Naive thymus-derived CD4-positive, alpha-beta T cell (primary cell): ENCODE measurements around the gene CSNK1A1. TPM values are rescaled to one million over a fixed set of nuclear protein-coding genes. Genes with fewer than 3 reads are reported as not detected.
A peak's percentile ranks its signal among the peaks of the same experiment; 100 is the strongest.
"Not testable (repeated sequence)": the region's sequence is repeated elsewhere in the genome, so short reads cannot be mapped to it uniquely, and the experiment has no call there.

Experiments
- ATAC-seq: fragments of 150-1000 bp; cut with Tn5 transposase; 2 replicates; pipeline ENCODE4 v1.10.0; 2021; ENCODE audit warnings: mild to moderate bottlenecking, moderate library complexity
- CTCF ChIA-PET: fragments of 350-600 bp; sonication (Branson Sonifier 250); formaldehyde crosslinking; loops from one replicate; lab custom pipeline; 2021; ENCODE audit warnings: antibody characterized with exemption; lab: Charles Lee
- POLR2A ChIA-PET: fragments of 350-600 bp; sonication (Branson Sonifier 250); formaldehyde crosslinking; loops from one replicate; lab custom pipeline; 2021; ENCODE audit warnings: antibody characterized with exemption, inconsistent platforms; lab: Charles Lee
- DNase-seq, 9 donors: peaks; one replicate each; pipeline versions ENCODE4 v3.0.0 to v3.0.0-alpha.2; 2020 to 2022; ENCODE audit warnings: mixed read lengths in 1 of 9
- H3K27ac ChIP-seq: one replicate; pipeline ENCODE4 v1.7.0; 2013; ENCODE audit warnings: mild to moderate bottlenecking, low read depth, low read length, moderate library complexity
- H3K27me3 ChIP-seq, 2 donors: one replicate each; pipeline ENCODE4 v1.7.0; 2013; ENCODE audit warnings: low read length in 2 of 2, mild to moderate bottlenecking in 2 of 2, moderate library complexity in 2 of 2; ENCODE audit not compliant: control insufficient read depth in 2 of 2, insufficient read depth in 2 of 2
- H3K36me3 ChIP-seq, 3 experiments: 1 replicate in 2 of 3; 2 replicates in 1 of 3; pipeline ENCODE4 v1.7.0; 2013; ENCODE audit warnings: low read length in 3 of 3, mild to moderate bottlenecking in 3 of 3, moderate library complexity in 1 of 3; ENCODE audit not compliant: insufficient read depth in 3 of 3, control insufficient read depth in 2 of 3
- H3K4me1 ChIP-seq, 2 donors: one replicate each; pipeline ENCODE4 v1.7.0; 2013; ENCODE audit warnings: low read length in 2 of 2, mild to moderate bottlenecking in 2 of 2, moderate library complexity in 1 of 2; ENCODE audit not compliant: control insufficient read depth in 2 of 2, insufficient read depth in 2 of 2
- H3K4me3 ChIP-seq: 2 replicates; pipeline ENCODE4 v1.7.0; 2013; ENCODE audit warnings: mild to moderate bottlenecking, low read length
- H3K9me3 ChIP-seq, 3 experiments: 1 replicate in 2 of 3; 2 replicates in 1 of 3; pipeline ENCODE4 v1.7.0; 2013; ENCODE audit warnings: low read length in 3 of 3; ENCODE audit not compliant: control insufficient read depth in 2 of 3
- H3K27ac Mint-ChIP-seq, 9 donors: one replicate each; pipeline ENCODE4 v1.8.0; 2020 to 2022; ENCODE audit warnings: mixed read lengths in 9 of 9, mild to moderate bottlenecking in 8 of 9, moderate library complexity in 5 of 9, inconsistent platforms in 2 of 9
- H3K27me3 Mint-ChIP-seq, 5 donors: one replicate each; pipeline ENCODE4 v1.8.0; 2021 to 2022; ENCODE audit warnings: mixed read lengths in 5 of 5, mild to moderate bottlenecking in 1 of 5
- H3K36me3 Mint-ChIP-seq, 5 donors: one replicate each; pipeline ENCODE4 v1.8.0; 2020 to 2022; ENCODE audit warnings: mixed read lengths in 5 of 5, mild to moderate bottlenecking in 3 of 5, inconsistent platforms in 1 of 5
- H3K4me1 Mint-ChIP-seq, 7 donors: one replicate each; pipeline ENCODE4 v1.8.0; 2020 to 2022; ENCODE audit warnings: mixed read lengths in 7 of 7, mild to moderate bottlenecking in 3 of 7, inconsistent platforms in 1 of 7
- H3K4me3 Mint-ChIP-seq, 10 donors: one replicate each; pipeline ENCODE4 v1.8.0; 2020 to 2022; ENCODE audit warnings: mild to moderate bottlenecking in 10 of 10, mixed read lengths in 10 of 10, moderate library complexity in 6 of 10, inconsistent platforms in 2 of 10
- H3K9me3 Mint-ChIP-seq, 11 donors: one replicate each; pipeline ENCODE4 v1.8.0; 2020 to 2022; ENCODE audit warnings: mixed read lengths in 11 of 11, mild to moderate bottlenecking in 4 of 11, inconsistent platforms in 1 of 11, moderate library complexity in 1 of 11
- intact Hi-C, 2 donors: fragments of 100-400 bp; cut with micrococcal nuclease; formaldehyde crosslinking; loops; one replicate each; pipeline ENCODE4 v1.15.1; 2023
- polyA plus RNA-seq, 2 donors: library from polyadenylated mRNA; unstranded; fragments of 300-500 nt; fragmentation: Illumina TruSeq; gene quantifications; one replicate each; pipeline ENCODE4 v1.2.3, GENCODE V29; 2021
- total RNA-seq, 6 experiments: library from RNA in 5 of 6; stranded (reverse) in 5 of 6; gene quantifications; 1 replicate in 5 of 6; 2 replicates in 1 of 6; pipeline ENCODE4 v1.2.3 and lab custom pipeline; 2021 to 2026

CSNK1A1 gene
- total and polyA plus RNA-seq, 7 experiments from 2014 or later, result 146 to 217 (median 178) TPM

DNA sequence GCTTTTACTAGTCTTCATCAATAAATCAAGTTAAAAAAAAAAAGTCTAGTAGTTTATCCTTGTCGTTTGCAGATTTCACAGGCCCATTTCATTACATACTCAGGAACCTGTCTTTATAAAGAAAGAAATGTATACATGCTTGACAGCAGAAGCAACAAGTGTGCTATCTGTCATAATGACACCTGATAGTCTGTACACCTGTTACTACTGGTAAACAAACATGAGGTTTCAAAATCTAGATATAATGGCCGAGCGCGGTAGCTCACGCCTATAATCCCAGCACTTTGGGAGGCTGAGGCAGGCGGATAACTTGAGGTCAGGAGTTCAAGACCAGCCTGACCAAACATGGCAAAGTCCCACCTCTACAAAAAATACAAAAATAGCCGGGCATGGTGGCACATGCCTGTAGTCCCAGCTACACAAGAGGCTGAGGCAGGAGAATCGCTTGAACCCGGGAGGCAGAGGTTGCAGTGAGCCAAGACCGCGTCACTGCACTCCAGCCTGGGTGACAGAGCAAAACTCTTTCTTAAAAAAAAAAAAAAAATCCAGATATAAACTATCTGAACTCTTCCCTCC lies 37.8 kb downstream of the CSNK1A1 start:
- H3K27me3 Mint-ChIP-seq, intact Hi-C loops, H3K9me3 ChIP-seq, H3K9me3 Mint-ChIP-seq, H3K4me3 Mint-ChIP-seq, ATAC-seq, H3K4me3 ChIP-seq, DNase-seq, H3K27ac ChIP-seq, H3K4me1 ChIP-seq, H3K27me3 ChIP-seq: not testable (repeated sequence)
- H3K36me3 ChIP-seq, result peaks cover 18 to 39% (median 25%) of the 10 kb centered on the region in 3 experiments
- CTCF ChIA-PET, result interaction anchor here (1.3 kb wide), 1 partner anchor 11 kb away, joined by 6 read pairs; no protein-coding TSS in a partner anchor
- Mint-ChIP-seq H3K4me1 (peaks cover 11 to 59% (median 46%) of the 10 kb centered on the region in 7 donors), H3K27ac (peak overlapping the region in 4 of 9 donors; percentile 5 to 34 (median 18)), H3K36me3 (peaks cover 0 to 21% (median 6%) of the 10 kb centered on the region in 5 donors)
- POLR2A ChIA-PET, result interaction anchor here (0.7 kb wide), 1 partner anchor 1654 kb away, joined by 3 read pairs; no protein-coding TSS in a partner anchor

DNA sequence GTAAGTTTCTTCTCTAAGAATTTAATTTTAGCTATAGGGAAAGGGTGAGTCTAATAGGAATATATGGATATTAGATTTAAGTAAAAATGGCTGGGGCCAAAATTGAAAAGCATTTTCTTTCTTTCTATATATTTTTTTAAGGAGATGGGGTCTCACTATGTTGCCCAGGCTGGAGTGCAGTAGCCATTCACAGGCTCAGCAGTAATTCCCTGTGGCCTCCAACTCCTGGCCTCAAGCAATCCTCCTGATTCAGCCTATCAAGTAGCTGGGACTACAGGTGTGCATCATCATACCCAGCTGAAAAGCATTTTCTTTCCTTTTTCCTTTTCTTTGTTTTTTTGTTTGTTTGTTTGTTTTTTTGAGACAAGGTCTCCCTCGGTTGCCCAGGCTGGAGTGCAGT lies 41.1 kb downstream of the CSNK1A1 start:
- intact Hi-C loops, result no loop called here
- H3K27ac Mint-ChIP-seq, result peak overlapping the region in 5 of 9 donors; percentile 21 to 71 (median 45)
- CTCF ChIA-PET, result interaction anchor here (0.7 kb wide), 1 partner anchor 62 kb away, joined by 4 read pairs; no protein-coding TSS in a partner anchor

DNA sequence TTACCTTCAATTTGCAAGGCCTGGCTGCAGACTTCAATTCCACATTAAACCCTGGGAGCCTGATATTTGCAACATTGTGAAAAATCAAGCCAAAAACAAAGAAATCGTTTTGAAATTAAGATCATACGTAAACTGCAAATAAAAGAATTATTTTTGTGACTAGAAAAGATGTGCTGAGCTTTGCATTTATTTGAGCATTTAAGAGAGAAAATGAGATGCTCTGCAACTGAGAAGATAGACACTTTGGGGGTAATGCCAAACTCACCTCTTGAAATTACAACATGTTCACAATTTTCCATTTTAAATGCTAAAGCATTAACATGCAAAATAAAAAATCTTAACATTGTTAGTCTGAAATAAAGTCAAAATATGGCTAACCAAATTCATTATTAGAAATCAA lies 46.6 kb downstream of the CSNK1A1 start:
- H3K9me3 Mint-ChIP-seq, result no peaks in the 10 kb centered on the region
- no peaks in the 10 kb centered on the region for H3K9me3 ChIP-seq
- peaks cover 0 to 8% of the 10 kb centered on the region in 2 donors for H3K4me1 ChIP-seq
- no peak for DNase-seq
- no peak overlapping the region for H3K27ac Mint-ChIP-seq
- ATAC-seq, result no peak
- intact Hi-C loops, result loop anchor here in 1 of 2 donors (2.0 kb wide), 1 partner anchor 14 kb away; no protein-coding TSS in a partner anchor
- no peak overlapping the region for H3K4me3 Mint-ChIP-seq
- H3K4me3 ChIP-seq, result no peak overlapping the region
- POLR2A ChIA-PET, result no interaction called here
- peaks cover 5 to 56% (median 22%) of the 10 kb centered on the region in 5 donors for H3K36me3 Mint-ChIP-seq
- CTCF ChIA-PET, result no interaction called here
- no peak overlapping the region for H3K27ac ChIP-seq
- H3K4me1 Mint-ChIP-seq, result peaks cover 0 to 24% (median 15%) of the 10 kb centered on the region in 7 donors
- H3K27me3 ChIP-seq, result no peaks in the 10 kb centered on the region
- peaks cover 4 to 61% (median 35%) of the 10 kb centered on the region in 3 experiments for H3K36me3 ChIP-seq
- no peaks in the 10 kb centered on the region for H3K27me3 Mint-ChIP-seq

More for the DNA sequence above, 41.1 kb downstream of the CSNK1A1 start:
- H3K4me1 ChIP-seq, result peaks cover 0 to 8% of the 10 kb centered on the region in 2 donors
- no peaks in the 10 kb centered on the region for H3K27me3 ChIP-seq
- H3K27ac ChIP-seq, result no peak overlapping the region
- Mint-ChIP-seq H3K27me3 (no peaks in the 10 kb centered on the region), H3K4me3 (no peak overlapping the region), H3K36me3 (peaks cover 0 to 41% (median 14%) of the 10 kb centered on the region in 5 donors), H3K9me3 (no peaks in the 10 kb centered on the region), H3K4me1 (peaks cover 0 to 44% (median 27%) of the 10 kb centered on the region in 7 donors)
- H3K36me3 ChIP-seq, result peaks cover 30 to 61% (median 39%) of the 10 kb centered on the region in 3 experiments
- H3K9me3 ChIP-seq, result no peaks in the 10 kb centered on the region
- POLR2A ChIA-PET, result no interaction called here
- no peak for DNase-seq
- no peak for ATAC-seq
- H3K4me3 ChIP-seq, result no peak overlapping the region

DNA sequence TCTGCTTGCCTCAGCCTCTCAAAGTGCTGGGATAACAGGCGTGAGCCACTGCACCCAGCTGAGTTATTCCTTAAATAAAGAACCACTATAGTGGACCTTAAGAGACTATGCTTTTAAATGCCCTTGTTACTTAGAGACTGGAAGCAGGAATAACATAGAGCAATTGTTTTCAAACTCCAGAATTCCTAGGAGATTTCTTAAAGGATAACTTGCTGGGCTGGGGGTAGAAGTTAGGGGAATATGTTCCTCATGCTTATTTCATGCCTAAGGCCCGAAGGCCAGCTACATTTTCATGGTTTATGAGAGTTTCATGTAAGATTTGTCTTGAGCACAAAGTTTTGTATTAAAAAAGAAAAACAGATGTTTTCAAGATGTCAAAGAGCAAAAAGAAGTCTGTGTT lies 48.2 kb downstream of the CSNK1A1 start:
- Histone ChIP-seq H3K9me3 (no peaks in the 10 kb centered on the region), H3K4me1 (peaks cover 0 to 8% of the 10 kb centered on the region in 2 donors), H3K27me3 (no peaks in the 10 kb centered on the region), H3K4me3 (no peak overlapping the region), H3K36me3 (peaks cover 4 to 58% (median 34%) of the 10 kb centered on the region in 3 experiments), H3K27ac (no peak overlapping the region)
- H3K9me3 Mint-ChIP-seq, result no peaks in the 10 kb centered on the region
- H3K36me3 Mint-ChIP-seq, result peaks cover 5 to 50% (median 17%) of the 10 kb centered on the region in 5 donors
- intact Hi-C loops, result no loop called here
- no peak for ATAC-seq
- ChIA-PET POLR2A (interaction anchor here (0.7 kb wide), 1 partner anchor 23 kb away, joined by 3 read pairs; no protein-coding TSS in a partner anchor), CTCF (no interaction called here)
- DNase-seq, result no peak
- peaks cover 0 to 13% (median 9%) of the 10 kb centered on the region in 7 donors for H3K4me1 Mint-ChIP-seq
- no peak overlapping the region for H3K4me3 Mint-ChIP-seq
- H3K27me3 Mint-ChIP-seq, result no peaks in the 10 kb centered on the region
- peak overlapping the region in 4 of 9 donors; percentile 12 to 69 (median 53) for H3K27ac Mint-ChIP-seq

DNA sequence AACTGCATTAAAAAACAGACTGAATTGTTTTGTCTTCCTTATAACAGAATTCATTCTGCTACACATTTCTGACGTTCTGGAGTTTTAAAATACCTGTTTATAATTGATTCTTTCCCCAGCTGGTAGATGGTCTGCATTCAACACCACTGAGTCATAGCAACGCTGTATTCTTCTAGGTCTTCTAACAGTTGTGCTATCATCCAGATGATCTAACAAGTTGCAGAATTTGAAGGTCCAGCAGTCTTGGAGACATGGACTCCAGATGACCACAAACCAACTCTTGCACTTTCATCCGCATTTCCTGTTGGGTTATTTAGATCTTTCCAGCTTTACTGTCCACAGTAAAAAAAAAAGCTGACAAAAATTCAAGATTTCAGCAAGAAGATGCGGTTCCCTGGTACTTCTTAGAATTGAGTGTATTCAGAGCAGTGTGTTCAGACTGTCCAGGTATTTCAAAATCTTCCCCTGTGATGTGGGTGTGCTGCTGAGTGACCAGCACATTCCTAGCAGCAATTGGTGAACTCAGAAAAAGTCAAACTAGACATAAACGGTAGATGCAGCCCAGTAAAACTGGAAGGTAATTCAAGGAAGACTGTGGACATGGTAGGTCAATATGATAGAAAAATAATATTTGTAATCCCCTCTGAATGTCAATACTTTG lies 50.2 kb downstream of the CSNK1A1 start:
- CTCF ChIA-PET, result no interaction called here
- peaks cover 5 to 38% (median 14%) of the 10 kb centered on the region in 5 donors for H3K36me3 Mint-ChIP-seq
- H3K27me3 ChIP-seq, result no peaks in the 10 kb centered on the region
- peak overlapping the region in 3 of 9 donors; percentile 22 to 63 (median 31) for H3K27ac Mint-ChIP-seq
- POLR2A ChIA-PET, result interaction anchor here (0.6 kb wide), 1 partner anchor 26 kb away, joined by 3 read pairs; no protein-coding TSS in a partner anchor
- peaks cover 0 to 57% (median 17%) of the 10 kb centered on the region in 3 experiments for H3K36me3 ChIP-seq
- H3K9me3 ChIP-seq, result no peaks in the 10 kb centered on the region
- intact Hi-C loops, result no loop called here
- no peak for ATAC-seq
- no peak for DNase-seq
- no peak overlapping the region for H3K27ac ChIP-seq
- no peak overlapping the region for H3K4me3 Mint-ChIP-seq
- no peaks in the 10 kb centered on the region for H3K27me3 Mint-ChIP-seq
- H3K9me3 Mint-ChIP-seq, result no peaks in the 10 kb centered on the region
- H3K4me3 ChIP-seq, result no peak overlapping the region
- H3K4me1 ChIP-seq, result no peaks in the 10 kb centered on the region
- peaks cover 0 to 3% (median 0%) of the 10 kb centered on the region in 7 donors for H3K4me1 Mint-ChIP-seq

DNA sequence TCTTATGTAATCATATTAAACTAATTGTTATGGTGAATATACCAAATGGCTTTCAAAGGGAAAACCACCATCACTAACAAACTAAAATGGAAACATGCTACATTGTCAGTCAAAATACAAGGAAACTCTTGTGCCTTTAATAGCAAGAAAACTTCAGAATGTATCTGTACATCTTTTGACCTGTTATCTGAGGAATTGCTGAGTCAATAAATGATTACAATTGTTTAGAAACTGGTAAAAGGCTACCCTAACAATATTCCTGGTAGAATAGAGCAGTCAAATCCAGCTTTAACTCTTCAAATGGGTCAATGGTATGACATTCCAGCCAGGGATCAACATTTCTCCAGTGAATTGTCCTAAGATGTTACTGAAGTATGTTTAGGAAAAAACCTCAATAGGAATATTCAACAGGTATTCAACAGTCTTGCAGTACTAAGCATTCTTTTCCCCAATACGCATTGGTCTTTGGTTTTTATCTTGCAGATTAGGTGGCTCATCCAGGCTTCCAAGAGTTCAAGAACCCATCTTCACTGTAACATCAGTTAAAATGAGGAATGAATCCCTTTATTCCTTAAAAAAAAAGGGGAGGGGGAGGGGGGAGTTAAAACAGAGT lies 52.4 kb downstream of the CSNK1A1 start:
- ATAC-seq (no peak), DNase-seq (no peak)
- POLR2A ChIA-PET, result no interaction called here
- H3K27me3 ChIP-seq, result no peaks in the 10 kb centered on the region
- no peaks in the 10 kb centered on the region for H3K9me3 ChIP-seq
- peaks cover 11 to 33% (median 14%) of the 10 kb centered on the region in 5 donors for H3K36me3 Mint-ChIP-seq
- intact Hi-C loops, result loop anchor here (10.0 kb wide), 1 partner anchor 46 kb away; no protein-coding TSS in a partner anchor
- CTCF ChIA-PET, result interaction anchor here (0.7 kb wide), 1 partner anchor 9 kb away, joined by 4 read pairs; no protein-coding TSS in a partner anchor
- no peaks in the 10 kb centered on the region for H3K27me3 Mint-ChIP-seq
- no peaks in the 10 kb centered on the region for H3K9me3 Mint-ChIP-seq
- H3K27ac Mint-ChIP-seq, result peak overlapping the region in 1 of 9 donors; percentile 28
- no peak overlapping the region for H3K4me3 Mint-ChIP-seq
- peaks cover 0 to 54% (median 14%) of the 10 kb centered on the region in 3 experiments for H3K36me3 ChIP-seq
- H3K4me1 ChIP-seq, result no peaks in the 10 kb centered on the region
- H3K4me3 ChIP-seq, result no peak overlapping the region
- H3K27ac ChIP-seq, result no peak overlapping the region
- H3K4me1 Mint-ChIP-seq, result peaks cover 0 to 3% (median 0%) of the 10 kb centered on the region in 7 donors
